Transverse colon (tissue), 4 donors: ENCODE results near the gene ZNF808. TPM values are rescaled to one million over a fixed set of nuclear protein-coding genes. Genes with fewer than 3 reads are reported as not detected.
"Not testable (repeated sequence)": the region's sequence is repeated elsewhere in the genome, so short reads cannot be mapped to it uniquely, and the experiment has no call there.

ENCODE experiments used
- DNase-seq: peaks from one replicate; pipeline ENCODE4 v3.0.0-alpha.2; 2019
- H3K27ac ChIP-seq, 4 donors: fragments of 200-600 bp; sonication (generic); 2 replicates each; pipeline ENCODE4 v1.5.1; 2016 to 2018; ENCODE audit warnings: inconsistent platforms in 4 of 4
- H3K27me3 ChIP-seq: fragments of 200-600 bp; sonication (generic); 2 replicates; pipeline ENCODE4 v1.5.1; 2017; ENCODE audit warnings: inconsistent platforms
- H3K36me3 ChIP-seq, 4 donors: fragments of 200-600 bp; sonication (generic); 2 replicates each; pipeline ENCODE4 v1.5.1; 2017 to 2019; ENCODE audit warnings: inconsistent platforms in 4 of 4
- H3K4me1 ChIP-seq, 4 donors: fragments of 200-600 bp; sonication (generic); 2 replicates each; pipeline ENCODE4 v1.5.1; 2017 to 2020; ENCODE audit warnings: inconsistent platforms in 4 of 4
- H3K4me3 ChIP-seq, 4 donors: fragments of 200-600 bp; sonication (generic); 1 replicate in 1 of 4; 2 replicates in 3 of 4; pipeline versions ENCODE4 v1.5.1 to v1.6.1; 2017 to 2019; ENCODE audit warnings: inconsistent platforms in 4 of 4
- H3K9me3 ChIP-seq, 2 donors: fragments of 200-600 bp; sonication (generic); 2 replicates each; pipeline ENCODE4 v1.5.1; 2017 to 2019; ENCODE audit warnings: inconsistent platforms in 2 of 2
- CTCF ChIP-seq, 5 experiments: fragments of 200-600 bp in 3 of 5; fragments of 450-650 bp in 2 of 5; sonication (generic) in 3 of 5; IDR thresholded peaks; 1 replicate in 2 of 5; 2 replicates in 3 of 5; pipeline ENCODE4 v1.5.1; 2016 to 2017; ENCODE audit warnings: antibody characterized with exemption in 5 of 5, inconsistent platforms in 3 of 5, mild to moderate bottlenecking in 2 of 5, moderate library complexity in 1 of 5
- EP300 ChIP-seq: sonication (generic); formaldehyde crosslinking; IDR thresholded peaks from one replicate; pipeline ENCODE4 v1.6.1; 2017; ENCODE audit warnings: antibody characterized with exemption, low read depth
- POLR2A ChIP-seq: fragments of 450-650 bp; IDR thresholded peaks from one replicate; pipeline ENCODE4 v1.6.1; 2016; ENCODE audit warnings: antibody characterized with exemption, mild to moderate bottlenecking, moderate library complexity
- POLR2AphosphoS5 ChIP-seq, 3 donors: sonication (generic); formaldehyde crosslinking; IDR thresholded peaks; one replicate each; pipeline ENCODE4 v1.6.1; 2016; ENCODE audit warnings: antibody characterized with exemption in 3 of 3
- WGBS, 2 donors: methylation state at CpG; one replicate each; pipeline ENCODE4 v1.1.5; 2018; ENCODE audit warnings: low coverage in 1 of 2; 5-methylcytosine and 5-hydroxymethylcytosine counted together
- in situ Hi-C, 4 donors: fragments of 200-750 bp; cut with MboI; loops; one replicate each; pipeline versions ENCODE4 v1.15.0 to v1.15.1; 2017; ENCODE audit warnings: low sequenced_read_pairs in 3 of 4, low pct_ligation_motif_present in 1 of 4, low pct_unique_long_range_greater_than_20kb in 1 of 4
- intact Hi-C: fragments of 100-400 bp; cut with DNase I; formaldehyde crosslinking; loops from one replicate; pipeline ENCODE4 v1.15.1; 2023; ENCODE audit warnings: low total_unique reads
- total RNA-seq, 4 donors: library from RNA; depleted of rRNA; stranded (reverse); fragments of >200 nt; gene quantifications; one replicate each; pipeline ENCODE4 v1.1.0, GENCODE V29; 2016

The ZNF808 gene
- total RNA-seq, 4 donors from 2014 or later: 21.5 to 66.6 (median 36.8) TPM

GRCh38 chr19:52541608-52542007, 14.1 kb downstream of the ZNF808 start:
- no peak for TF ChIP-seq EP300
- TF ChIP-seq POLR2AphosphoS5 (IDR thresholded peaks at IDR 0.05): no peak
- no peak for TF ChIP-seq POLR2A
- TF ChIP-seq CTCF (IDR thresholded peaks at IDR 0.05): no peak
- intact Hi-C loops: no loop called here
- Histone ChIP-seq H3K4me3 (no peak overlapping the region), H3K27me3 (no peaks in the 10 kb centered on the region), H3K27ac (no peak overlapping the region), H3K4me1 (peaks cover 0 to 5% (median 0%) of the 10 kb centered on the region in 4 donors), H3K36me3 (peaks cover 0 to 59% (median 20%) of the 10 kb centered on the region in 4 donors), H3K9me3 (peaks cover 16% of the 10 kb centered on the region in 2 donors)
- WGBS, 2 donors: 94 to 100% methylated on average over 3 to 5 of the region's 5 CpGs
- no peak for DNase-seq
- in situ Hi-C loops: no loop called here

GRCh38 chr19:52542541-52542940, 15.1 kb downstream of the ZNF808 start:
- 88 to 93% methylated on average over 6 of the region's 6 CpGs for WGBS, 2 donors
- H3K4me3 ChIP-seq, H3K27me3 ChIP-seq, DNase-seq, intact Hi-C loops, H3K27ac ChIP-seq, H3K4me1 ChIP-seq, in situ Hi-C loops: not testable (repeated sequence)
- Histone ChIP-seq H3K36me3 (peaks cover 0 to 68% (median 25%) of the 10 kb centered on the region in 4 donors), H3K9me3 (peaks cover 16 to 21% of the 10 kb centered on the region in 2 donors)

- DNase-seq: no peak
- TF ChIP-seq CTCF (IDR thresholded peaks at IDR 0.05): no peak
- Histone ChIP-seq H3K4me1 (no peaks in the 10 kb centered on the region), H3K27me3 (no peaks in the 10 kb centered on the region), H3K9me3 (peaks cover 16% of the 10 kb centered on the region in 2 donors), H3K36me3 (peaks cover 0 to 72% (median 28%) of the 10 kb centered on the region in 4 donors), H3K4me3 (no peak overlapping the region), H3K27ac (no peak overlapping the region)
- 76 to 80% methylated on average over 4 to 8 of the region's 8 CpGs for WGBS, 2 donors
- intact Hi-C loops (no loop called here), in situ Hi-C loops (no loop called here)
Measured at GRCh38 chr19:52542984-52543664, 15.7 kb downstream of the ZNF808 start.

- Histone ChIP-seq H3K27me3 (no peaks in the 10 kb centered on the region), H3K36me3 (peaks cover 5 to 92% (median 47%) of the 10 kb centered on the region in 4 donors), H3K9me3 (peaks cover 90 to 97% of the 10 kb centered on the region in 2 donors), H3K4me1 (no peaks in the 10 kb centered on the region), H3K27ac (no peak overlapping the region), H3K4me3 (no peak overlapping the region)
- intact Hi-C loops (no loop called here), in situ Hi-C loops (no loop called here)
- TF ChIP-seq POLR2A (no peak), CTCF (IDR thresholded peaks at IDR 0.05) (no peak), EP300 (no peak), POLR2AphosphoS5 (IDR thresholded peaks at IDR 0.05) (no peak)
- WGBS, 2 donors: 94 to 95% methylated on average over 14 to 15 of the region's 15 CpGs
- DNase-seq: no peak
Measured at GRCh38 chr19:52554216-52554971, 26.9 kb downstream of the ZNF808 start.
